SK-N-SH (cell line): ENCODE results near the gene RIMS4.

Experiments
- CHD2 ChIP-seq: fragments of 150-350 bp; IDR thresholded peaks from 2 replicates; pipeline ENCODE4 v1.6.1; 2018; ENCODE audit warnings: low read length; ENCODE audit not compliant: partially characterized antibody
- FOXM1 ChIP-seq: IDR thresholded peaks from 2 replicates; pipeline ENCODE4 v1.4.0; 2012; ENCODE audit warnings: low read depth, mild to moderate bottlenecking
- JUND ChIP-seq: IDR thresholded peaks from 2 replicates; pipeline ENCODE4 v1.4.0; 2012
- POLR2AphosphoS5 ChIP-seq: IDR thresholded peaks from 2 replicates; pipeline ENCODE4 v1.6.1; 2012; ENCODE audit warnings: low read depth, low read length
- RFX5 ChIP-seq: IDR thresholded peaks from 2 replicates; pipeline ENCODE4 v1.6.1; 2012; ENCODE audit warnings: mild to moderate bottlenecking, improper control_type of control experiment, low read length
- TAF1 ChIP-seq: IDR thresholded peaks from 2 replicates; pipeline ENCODE4 v1.6.1; 2012; ENCODE audit warnings: low read depth, mild to moderate bottlenecking, low read length, moderate library complexity, borderline replicate concordance
- TCF12 ChIP-seq: IDR thresholded peaks from 2 replicates; pipeline ENCODE4 v1.4.0; 2012
- TF ChIP-seq, protein P1 (sequence below): fragments of 150-350 bp; IDR thresholded peaks from 2 replicates; pipeline ENCODE4 v1.6.1; 2017; ENCODE audit warnings: antibody characterized with exemption, low read length, low read depth, borderline replicate concordance
- TF ChIP-seq, protein P2 (sequence below): fragments of 200-600 bp; sonication (generic); IDR thresholded peaks from 2 replicates; pipeline ENCODE4 v1.6.1; 2017; ENCODE audit warnings: antibody characterized with exemption, mild to moderate bottlenecking, moderate library complexity
- TF ChIP-seq, protein P3 (sequence below): IDR thresholded peaks from 2 replicates; pipeline ENCODE4 v1.6.1; 2012; ENCODE audit warnings: mild to moderate bottlenecking, low read depth, low read length, moderate library complexity

DNA sequence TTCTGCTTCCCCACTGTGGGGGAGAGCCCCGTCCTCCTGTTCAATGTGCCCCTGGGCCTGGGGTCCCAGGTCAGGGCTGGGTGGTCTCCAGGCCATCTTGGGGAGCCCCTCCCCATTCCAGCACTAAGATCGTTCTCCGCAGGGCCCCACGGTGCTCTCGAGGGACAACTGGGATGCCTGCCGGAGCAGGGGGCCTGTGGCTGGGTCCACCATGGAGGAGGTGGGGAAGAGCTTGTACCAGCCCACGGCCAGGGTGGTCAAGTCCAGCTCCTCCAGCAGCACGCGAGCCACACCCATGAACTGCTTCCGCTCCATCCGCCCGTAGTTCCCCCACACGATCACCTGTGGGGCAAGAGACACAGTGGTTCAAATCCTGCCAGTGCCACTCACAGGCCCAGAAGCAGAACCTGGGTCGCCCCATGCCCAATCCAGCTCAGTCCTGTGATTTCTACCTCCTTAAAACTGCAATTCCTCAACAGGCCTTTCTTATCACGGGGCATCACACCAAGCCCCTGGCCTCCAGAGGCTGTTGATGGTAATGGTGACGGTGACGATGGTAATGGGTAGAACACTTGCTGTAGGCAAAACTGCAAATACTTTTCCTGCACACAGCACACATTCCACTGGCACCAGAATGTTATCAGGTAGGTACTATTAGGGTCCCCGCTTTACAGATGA, 54.2 kb downstream of the RIMS4 start:
- TF ChIP-seq POLR2AphosphoS5 (no peak), RFX5 (no peak), TAF1 (no peak), FOXM1 (no peak), TCF12 (no peak), CHD2 (no peak), JUND (no peak)
- TF ChIP-seq, protein P1, sequence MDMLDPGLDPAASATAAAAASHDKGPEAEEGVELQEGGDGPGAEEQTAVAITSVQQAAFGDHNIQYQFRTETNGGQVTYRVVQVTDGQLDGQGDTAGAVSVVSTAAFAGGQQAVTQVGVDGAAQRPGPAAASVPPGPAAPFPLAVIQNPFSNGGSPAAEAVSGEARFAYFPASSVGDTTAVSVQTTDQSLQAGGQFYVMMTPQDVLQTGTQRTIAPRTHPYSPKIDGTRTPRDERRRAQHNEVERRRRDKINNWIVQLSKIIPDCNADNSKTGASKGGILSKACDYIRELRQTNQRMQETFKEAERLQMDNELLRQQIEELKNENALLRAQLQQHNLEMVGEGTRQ: no peak
- TF ChIP-seq, protein P2, sequence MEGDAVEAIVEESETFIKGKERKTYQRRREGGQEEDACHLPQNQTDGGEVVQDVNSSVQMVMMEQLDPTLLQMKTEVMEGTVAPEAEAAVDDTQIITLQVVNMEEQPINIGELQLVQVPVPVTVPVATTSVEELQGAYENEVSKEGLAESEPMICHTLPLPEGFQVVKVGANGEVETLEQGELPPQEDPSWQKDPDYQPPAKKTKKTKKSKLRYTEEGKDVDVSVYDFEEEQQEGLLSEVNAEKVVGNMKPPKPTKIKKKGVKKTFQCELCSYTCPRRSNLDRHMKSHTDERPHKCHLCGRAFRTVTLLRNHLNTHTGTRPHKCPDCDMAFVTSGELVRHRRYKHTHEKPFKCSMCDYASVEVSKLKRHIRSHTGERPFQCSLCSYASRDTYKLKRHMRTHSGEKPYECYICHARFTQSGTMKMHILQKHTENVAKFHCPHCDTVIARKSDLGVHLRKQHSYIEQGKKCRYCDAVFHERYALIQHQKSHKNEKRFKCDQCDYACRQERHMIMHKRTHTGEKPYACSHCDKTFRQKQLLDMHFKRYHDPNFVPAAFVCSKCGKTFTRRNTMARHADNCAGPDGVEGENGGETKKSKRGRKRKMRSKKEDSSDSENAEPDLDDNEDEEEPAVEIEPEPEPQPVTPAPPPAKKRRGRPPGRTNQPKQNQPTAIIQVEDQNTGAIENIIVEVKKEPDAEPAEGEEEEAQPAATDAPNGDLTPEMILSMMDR: no peak
- TF ChIP-seq, protein P3, sequence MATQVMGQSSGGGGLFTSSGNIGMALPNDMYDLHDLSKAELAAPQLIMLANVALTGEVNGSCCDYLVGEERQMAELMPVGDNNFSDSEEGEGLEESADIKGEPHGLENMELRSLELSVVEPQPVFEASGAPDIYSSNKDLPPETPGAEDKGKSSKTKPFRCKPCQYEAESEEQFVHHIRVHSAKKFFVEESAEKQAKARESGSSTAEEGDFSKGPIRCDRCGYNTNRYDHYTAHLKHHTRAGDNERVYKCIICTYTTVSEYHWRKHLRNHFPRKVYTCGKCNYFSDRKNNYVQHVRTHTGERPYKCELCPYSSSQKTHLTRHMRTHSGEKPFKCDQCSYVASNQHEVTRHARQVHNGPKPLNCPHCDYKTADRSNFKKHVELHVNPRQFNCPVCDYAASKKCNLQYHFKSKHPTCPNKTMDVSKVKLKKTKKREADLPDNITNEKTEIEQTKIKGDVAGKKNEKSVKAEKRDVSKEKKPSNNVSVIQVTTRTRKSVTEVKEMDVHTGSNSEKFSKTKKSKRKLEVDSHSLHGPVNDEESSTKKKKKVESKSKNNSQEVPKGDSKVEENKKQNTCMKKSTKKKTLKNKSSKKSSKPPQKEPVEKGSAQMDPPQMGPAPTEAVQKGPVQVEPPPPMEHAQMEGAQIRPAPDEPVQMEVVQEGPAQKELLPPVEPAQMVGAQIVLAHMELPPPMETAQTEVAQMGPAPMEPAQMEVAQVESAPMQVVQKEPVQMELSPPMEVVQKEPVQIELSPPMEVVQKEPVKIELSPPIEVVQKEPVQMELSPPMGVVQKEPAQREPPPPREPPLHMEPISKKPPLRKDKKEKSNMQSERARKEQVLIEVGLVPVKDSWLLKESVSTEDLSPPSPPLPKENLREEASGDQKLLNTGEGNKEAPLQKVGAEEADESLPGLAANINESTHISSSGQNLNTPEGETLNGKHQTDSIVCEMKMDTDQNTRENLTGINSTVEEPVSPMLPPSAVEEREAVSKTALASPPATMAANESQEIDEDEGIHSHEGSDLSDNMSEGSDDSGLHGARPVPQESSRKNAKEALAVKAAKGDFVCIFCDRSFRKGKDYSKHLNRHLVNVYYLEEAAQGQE: no peak
